MCF 10A (cell line): ENCODE results near the gene YEATS4. TPM values are rescaled to one million over a fixed set of nuclear protein-coding genes. Genes with fewer than 3 reads are reported as not detected.

ENCODE experiments used
- BruUV-seq: library from RNA; stranded (reverse); fragments of 400-500 nt; replicated peaks from 2 replicates; lab custom pipeline; 2021; lab: Mats Ljungman, UMichigan
- CTCF ChIA-PET: fragments of 300-600 bp; sonication (Branson Sonifier 250); formaldehyde crosslinking; extraction: SDS; loops from one replicate; lab custom pipeline; 2021; ENCODE audit warnings: antibody characterized with exemption, inconsistent platforms; lab: Yijun Ruan, JAX
- POLR2A ChIA-PET: fragments of 300-600, 350-650 bp; sonication (Branson Sonifier 250); formaldehyde crosslinking; extraction: SDS; loops from one replicate; lab custom pipeline; 2020; ENCODE audit warnings: antibody characterized with exemption, inconsistent platforms; lab: Yijun Ruan, JAX
- DNase-seq: peaks from one replicate; pipeline ENCODE4 v3.0.0-alpha.2; 2018; ENCODE audit not compliant: unreplicated experiment
- H3K27ac Mint-ChIP-seq: one replicate; pipeline ENCODE4 v1.8.0; 2022; ENCODE audit warnings: mild to moderate bottlenecking, low read depth, mixed read lengths; ENCODE audit not compliant: unreplicated experiment
- H3K27me3 Mint-ChIP-seq: one replicate; pipeline ENCODE4 v1.8.0; 2022; ENCODE audit warnings: mixed read lengths; ENCODE audit not compliant: insufficient read depth, unreplicated experiment
- H3K36me3 Mint-ChIP-seq: one replicate; pipeline ENCODE4 v1.8.0; 2022; ENCODE audit warnings: mild to moderate bottlenecking, moderate library complexity, mixed read lengths; ENCODE audit not compliant: insufficient read depth, unreplicated experiment
- H3K4me1 Mint-ChIP-seq: one replicate; pipeline ENCODE4 v1.8.0; 2022; ENCODE audit warnings: mixed read lengths; ENCODE audit not compliant: insufficient read depth, unreplicated experiment
- H3K4me3 Mint-ChIP-seq: one replicate; pipeline ENCODE4 v1.8.0; 2022; ENCODE audit warnings: mild to moderate bottlenecking, moderate library complexity, mixed read lengths; ENCODE audit not compliant: unreplicated experiment
- H3K9me3 Mint-ChIP-seq: one replicate; pipeline ENCODE4 v1.8.0; 2022; ENCODE audit warnings: mixed read lengths; ENCODE audit not compliant: unreplicated experiment
- intact Hi-C: fragments of 100-400 bp; cut with micrococcal nuclease; formaldehyde crosslinking; loops from 2 replicates; pipeline ENCODE4 v1.14.1; 2022
- total RNA-seq: library from RNA; stranded (reverse); gene quantifications from 2 replicates; pipeline ENCODE4 v1.2.3, GENCODE V29; 2022
- TF ChIP-seq, protein P1 (sequence below): fragments of 200-600 bp; IDR thresholded peaks from one replicate; pipeline ENCODE4 v1.8.0; 2022; ENCODE audit warnings: antibody characterized with exemption, mild to moderate bottlenecking; ENCODE audit not compliant: unreplicated experiment

Gene YEATS4
- total RNA-seq, 1 experiment from 2014 or later = 30.9 TPM

DNA sequence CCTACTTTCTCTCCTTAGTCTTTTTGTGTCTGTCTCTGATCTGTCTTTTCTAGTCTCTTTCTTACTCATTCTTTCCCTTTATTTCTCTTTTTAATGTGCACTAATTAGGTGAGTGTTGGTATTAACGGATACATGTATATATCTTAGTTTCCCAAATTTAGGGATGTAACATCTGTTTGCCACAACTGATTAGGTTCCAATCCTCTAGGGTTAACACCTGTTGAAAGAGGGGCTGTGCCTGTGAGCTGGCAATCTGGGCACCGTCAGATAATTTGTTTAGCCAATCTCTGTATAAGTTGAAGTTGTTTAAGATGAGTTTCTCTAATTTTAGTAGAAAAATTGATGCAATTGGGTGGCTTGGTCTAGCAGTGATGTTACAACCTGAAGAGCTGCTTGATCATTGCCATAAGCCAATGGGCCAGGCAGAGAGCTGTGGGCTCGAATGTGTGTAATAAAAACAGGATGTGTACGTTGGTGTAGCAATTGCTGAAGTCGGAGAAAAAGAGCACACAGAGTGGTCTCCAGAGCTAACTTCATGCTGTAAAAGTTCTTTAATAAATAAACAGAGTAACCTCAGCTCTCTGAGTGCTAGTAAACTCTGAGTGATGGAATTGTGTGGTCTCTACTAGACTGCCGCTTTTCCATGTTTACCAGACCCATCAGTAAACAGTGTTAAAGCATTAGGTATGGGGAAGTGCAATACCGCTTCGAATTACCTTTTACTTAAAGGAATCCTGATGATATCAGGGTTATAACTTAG, 29.7 kb upstream of the YEATS4 start:
- ChIA-PET CTCF (interaction anchor here (0.7 to 1.6 kb wide), 2 partner anchors 9 to 10 kb away, joined by 3 read pairs; no protein-coding TSS in a partner anchor), POLR2A (interaction anchor here (1.2 to 2.4 kb wide), 3 partner anchors 13 to 239 kb away, joined by 3 to 8 read pairs (median 3); no protein-coding TSS in a partner anchor)
- TF ChIP-seq, protein P1, sequence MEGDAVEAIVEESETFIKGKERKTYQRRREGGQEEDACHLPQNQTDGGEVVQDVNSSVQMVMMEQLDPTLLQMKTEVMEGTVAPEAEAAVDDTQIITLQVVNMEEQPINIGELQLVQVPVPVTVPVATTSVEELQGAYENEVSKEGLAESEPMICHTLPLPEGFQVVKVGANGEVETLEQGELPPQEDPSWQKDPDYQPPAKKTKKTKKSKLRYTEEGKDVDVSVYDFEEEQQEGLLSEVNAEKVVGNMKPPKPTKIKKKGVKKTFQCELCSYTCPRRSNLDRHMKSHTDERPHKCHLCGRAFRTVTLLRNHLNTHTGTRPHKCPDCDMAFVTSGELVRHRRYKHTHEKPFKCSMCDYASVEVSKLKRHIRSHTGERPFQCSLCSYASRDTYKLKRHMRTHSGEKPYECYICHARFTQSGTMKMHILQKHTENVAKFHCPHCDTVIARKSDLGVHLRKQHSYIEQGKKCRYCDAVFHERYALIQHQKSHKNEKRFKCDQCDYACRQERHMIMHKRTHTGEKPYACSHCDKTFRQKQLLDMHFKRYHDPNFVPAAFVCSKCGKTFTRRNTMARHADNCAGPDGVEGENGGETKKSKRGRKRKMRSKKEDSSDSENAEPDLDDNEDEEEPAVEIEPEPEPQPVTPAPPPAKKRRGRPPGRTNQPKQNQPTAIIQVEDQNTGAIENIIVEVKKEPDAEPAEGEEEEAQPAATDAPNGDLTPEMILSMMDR = no peak
- no peaks in the 10 kb centered on the region for H3K36me3 Mint-ChIP-seq
- H3K4me3 Mint-ChIP-seq = no peak overlapping the region
- H3K9me3 Mint-ChIP-seq = no peaks in the 10 kb centered on the region
- no TSS peak for BruUV-seq
- intact Hi-C loops = no loop called here
- H3K27ac Mint-ChIP-seq = no peak overlapping the region
- no peak for DNase-seq
- peaks cover 8% of the 10 kb centered on the region for H3K4me1 Mint-ChIP-seq
- H3K27me3 Mint-ChIP-seq = peaks cover 31% of the 10 kb centered on the region

DNA sequence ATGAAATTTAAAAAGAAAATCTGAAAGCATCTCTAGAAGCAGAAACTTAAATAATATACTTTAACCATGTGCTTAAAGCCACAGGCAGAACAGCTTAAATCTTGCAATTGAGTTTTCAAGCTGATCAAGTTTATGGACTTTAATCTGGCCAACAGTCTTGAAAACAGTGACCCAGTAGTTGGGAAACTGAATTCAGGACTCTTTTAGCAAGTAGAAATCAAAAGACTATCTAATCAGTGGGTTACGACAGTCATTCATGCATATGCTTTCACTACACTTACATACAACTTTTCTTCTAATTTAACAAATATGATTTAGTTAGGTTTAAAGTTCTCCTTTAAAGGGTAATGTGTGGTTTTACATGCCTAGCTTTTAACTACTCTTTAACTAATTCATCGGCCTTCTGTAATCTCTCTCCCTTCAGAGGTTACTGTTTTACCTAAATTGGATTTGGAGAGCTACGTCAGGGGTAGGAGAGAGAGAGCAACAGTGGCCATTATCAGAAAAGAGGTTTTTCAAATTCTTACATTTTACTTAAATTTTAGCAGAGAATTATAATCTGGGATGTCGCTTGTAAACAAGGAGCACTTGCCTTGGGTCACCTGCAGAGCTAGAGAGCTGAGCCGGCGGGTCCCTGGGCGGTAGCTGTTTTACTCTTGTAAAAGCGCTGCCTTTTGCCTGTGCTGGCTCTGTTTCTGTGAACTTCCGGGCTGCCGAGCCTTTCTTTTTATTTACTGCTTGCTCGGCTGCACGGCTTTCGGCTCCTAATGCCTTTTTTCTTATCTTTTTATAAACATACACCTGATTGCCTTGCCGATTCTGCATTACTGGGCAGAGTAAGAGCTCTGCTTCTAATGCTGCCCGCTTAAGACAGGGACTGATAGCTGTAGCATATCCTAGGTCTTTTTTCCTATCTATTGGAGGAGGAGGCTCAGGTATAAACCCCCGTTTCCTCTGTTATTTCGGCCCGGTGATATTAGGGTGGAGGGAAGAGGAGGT, 28.8 kb upstream of the YEATS4 start:
- Mint-ChIP-seq H3K27ac (no peak overlapping the region), H3K9me3 (no peaks in the 10 kb centered on the region), H3K36me3 (no peaks in the 10 kb centered on the region), H3K27me3 (peaks cover 31% of the 10 kb centered on the region), H3K4me3 (peak overlapping the region; percentile 64), H3K4me1 (peaks cover 8% of the 10 kb centered on the region)
- intact Hi-C loops = no loop called here
- BruUV-seq = no TSS peak
- CTCF ChIA-PET = interaction anchor here (0.7 to 1.6 kb wide), 3 partner anchors 9 to 22 kb away, joined by 3 to 5 read pairs (median 3); no protein-coding TSS in a partner anchor
- TF ChIP-seq, protein P1 = no peak
- POLR2A ChIA-PET = interaction anchor here (1.2 to 2.4 kb wide), 3 partner anchors 12 to 238 kb away, joined by 3 to 8 read pairs (median 3); no protein-coding TSS in a partner anchor
- DNase-seq = peak; percentile 23

DNA sequence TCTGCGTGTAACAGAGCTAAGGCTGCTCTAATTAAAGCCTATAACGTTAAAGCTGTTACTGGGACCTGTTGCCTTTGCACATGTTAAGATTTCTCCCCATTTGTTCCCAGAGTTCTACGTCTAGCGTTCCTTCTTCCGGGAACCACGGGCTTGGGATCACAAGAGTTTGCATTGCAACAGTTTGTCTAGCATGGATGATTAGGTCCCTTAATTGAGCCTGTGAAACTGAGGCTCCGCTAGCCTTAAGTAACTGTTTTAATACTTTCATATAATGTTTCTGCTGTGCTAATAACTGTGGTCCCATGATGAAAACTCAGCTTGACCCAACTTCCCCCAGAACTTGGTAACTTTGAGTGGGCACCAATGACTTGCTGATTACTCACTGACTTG, 28.0 kb upstream of the YEATS4 start:
- Mint-ChIP-seq H3K27ac (no peak overlapping the region), H3K4me1 (peaks cover 8% of the 10 kb centered on the region), H3K36me3 (no peaks in the 10 kb centered on the region), H3K9me3 (no peaks in the 10 kb centered on the region), H3K27me3 (peaks cover 27% of the 10 kb centered on the region), H3K4me3 (peak overlapping the region; percentile 64)
- TF ChIP-seq, protein P1 = no peak
- CTCF ChIA-PET = interaction anchor here (1.4 kb wide), 1 partner anchor 21 kb away, joined by 5 read pairs; no protein-coding TSS in a partner anchor
- no TSS peak for BruUV-seq
- peak; percentile 2 for DNase-seq
- POLR2A ChIA-PET = interaction anchor here (2.4 kb wide), 1 partner anchor 11 kb away, joined by 8 read pairs; no protein-coding TSS in a partner anchor
- intact Hi-C loops = no loop called here
